Heart left ventricle (tissue), 13 donors: ENCODE measurements around the gene BRF1.

Source experiments
- CTCF ChIP-seq, 12 donors: fragments of 200-600 bp; sonication (generic) in 4 of 12; IDR thresholded peaks; one replicate each; pipeline versions ENCODE4 v1.5.0 to v1.8.0; 2018 to 2022; ENCODE audit warnings: antibody characterized with exemption in 12 of 12, mild to moderate bottlenecking in 5 of 12
- POLR2A ChIP-seq, 2 donors: fragments of 450-650 bp; IDR thresholded peaks; one replicate each; pipeline ENCODE4 v1.6.1; 2017; ENCODE audit warnings: antibody characterized with exemption in 2 of 2, mild to moderate bottlenecking in 2 of 2, moderate library complexity in 2 of 2
- donor health status: ischemic (EF 13 %, LVEDD 7.1; RV severe dilation, severe dysfunction).
- donor health status: DM: no; HTN: yes; CAD: no.
- donor health status: DM: no; HTN: no; CAD: no.
- donor health status: ischemic (EF 25% LVEDD 6.9; RV normal size, moderate dysfunction).
- donor health status: ischemic (EF 25% LVEDD 5.7; RV mildly dilated, moderate dysfunction).
- donor health status: ischemic (EF 35%, LVEDD 5.7; RV mildly dilated, moderate dysfunction).
- donor health status: nonischemic (EF 11% LVEDD 7.7; RV severe dilation, severe dysfunction).
- donor health status: DM: yes; HTN: yes; CAD: no.
- donor health status: PGD.
- donor health status: ischemic (EF 29% LVEDD 5.4; RV normal size, mild dysfunction).
- donor health status: nonischemic (EF 23%, LVEDD 6.1; RV moderate dilation, normal function).

DNA sequence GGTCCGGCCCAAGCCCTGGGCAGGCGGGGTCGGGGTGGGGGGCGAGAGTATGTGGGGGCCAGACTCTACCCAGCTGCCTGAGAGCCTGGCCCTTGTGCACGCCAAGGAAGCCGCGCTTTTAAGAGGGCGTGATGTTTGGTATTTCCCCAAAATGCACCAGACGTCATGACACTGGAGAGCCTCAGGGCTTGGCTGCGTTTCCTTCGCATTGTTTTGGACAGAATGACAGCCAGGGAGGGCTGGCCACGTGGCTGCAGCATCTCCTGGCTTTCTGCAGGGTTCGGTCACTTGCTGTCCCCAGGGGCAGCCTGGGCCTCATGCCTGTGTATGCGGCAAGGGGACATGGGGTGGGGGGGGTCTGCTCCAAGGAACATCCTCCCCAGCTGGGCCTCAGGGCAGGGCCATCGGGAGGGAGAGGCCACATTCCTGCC is 103.6 kb downstream of the BRF1 start:
- no peak for TF ChIP-seq POLR2A (IDR thresholded peaks at IDR 0.05)
- TF ChIP-seq CTCF (IDR thresholded peaks at IDR 0.05), result no peak
